GM18505 (cell line): ENCODE data around the gene FTCD.

Source experiments
- ATAC-seq: cut with Tn5 transposase; IDR thresholded peaks from one replicate; pipeline ENCODE4 v1.9.1; 2021; ENCODE audit not compliant: unreplicated experiment
- POLR2A ChIP-seq: IDR thresholded peaks from 4 replicates; pipeline ENCODE4 v1.6.1; 2011; ENCODE audit warnings: borderline replicate concordance; ENCODE audit not compliant: insufficient read depth, insufficient read length; ENCODE audit errors: extremely low read depth

FTCD gene

GRCh38 chr21:46124083-46124925 lies 31.1 kb downstream of the FTCD start:
- no peak for TF ChIP-seq POLR2A
- no peak for ATAC-seq

GRCh38 chr21:46122758-46123683 lies 32.4 kb downstream of the FTCD start:
- no peak for ATAC-seq
- no peak for TF ChIP-seq POLR2A

- no peak for ATAC-seq
- TF ChIP-seq POLR2A: no peak
These were observed 33.1 kb downstream of the FTCD start for GRCh38 chr21:46122237-46122671.

- no peak for ATAC-seq
- TF ChIP-seq POLR2A: no peak
These were observed 33.8 kb downstream of the FTCD start for GRCh38 chr21:46121286-46122221.

GRCh38 chr21:46120301-46121285 lies 34.8 kb downstream of the FTCD start:
- ATAC-seq: no peak
- no peak for TF ChIP-seq POLR2A

- no peak for ATAC-seq
- no peak for TF ChIP-seq POLR2A
These were observed 35.6 kb downstream of the FTCD start for GRCh38 chr21:46119637-46120271.

- no peak for TF ChIP-seq POLR2A
- ATAC-seq: no peak
These were observed 36.2 kb downstream of the FTCD start for GRCh38 chr21:46119144-46119636.

- ATAC-seq: no peak
- TF ChIP-seq POLR2A: no peak
These were observed 36.8 kb downstream of the FTCD start for GRCh38 chr21:46118316-46119143.

- no peak for ATAC-seq
- no peak for TF ChIP-seq POLR2A
These were observed 37.6 kb downstream of the FTCD start for GRCh38 chr21:46117586-46118315.
